ENCODE data around the gene CYTH1. TPM values are rescaled to one million over a fixed set of nuclear protein-coding genes. Genes with fewer than 3 reads are reported as not detected.

The CYTH1 gene
- total RNA-seq, 2 experiments from 2014 or later = 73.0 to 148 TPM

GRCh38 chr17:78641666-78642065, 140.4 kb downstream of the CYTH1 start:
- H3K27ac ChIP-seq (ENCODE audit: low read depth, low read length, poor library complexity, severe bottlenecking) = no peak overlapping the region
- no TSS peak for BruUV-seq (replicated peaks)
- peaks cover 19% of the 10 kb centered on the region for H3K4me1 ChIP-seq (ENCODE audit: insufficient read depth, low read length, poor library complexity, severe bottlenecking)
- TF ChIP-seq CTCF (conservative IDR thresholded peaks at IDR 0.05; ENCODE audit: low read length) (no peak), EZH2phosphoT487 (IDR thresholded peaks at IDR 0.05; ENCODE audit: borderline replicate concordance, low read depth, low read length) (no peak)
- H3K79me2 ChIP-seq (ENCODE audit: insufficient read depth, low read depth, low read length) = no peaks in the 10 kb centered on the region
- no peaks in the 10 kb centered on the region for H3K36me3 ChIP-seq (ENCODE audit: insufficient read depth, low read length)
- no peak overlapping the region for H3K4me3 ChIP-seq (ENCODE audit: low read depth, low read length, poor library complexity, severe bottlenecking)
- no peak for DNase-seq (ENCODE audit: low spot score)
- no peaks in the 10 kb centered on the region for H4K20me1 ChIP-seq (ENCODE audit: insufficient read depth, low read length)
- H3K9me3 ChIP-seq (ENCODE audit: low read length) = no peaks in the 10 kb centered on the region
- H3K4me2 ChIP-seq (ENCODE audit: low read length) = no peak overlapping the region
- intact Hi-C loops (cut with micrococcal nuclease; ENCODE audit: unreplicated experiment) = no loop called here
- no peak overlapping the region for H2AFZ ChIP-seq (ENCODE audit: low read length)
- no peaks in the 10 kb centered on the region for H3K9me2 ChIP-seq (ENCODE audit: insufficient read depth, low read length)
- ChIA-PET POLR2A (no interaction called here), CTCF (ENCODE audit: unreplicated experiment) (interaction anchor here (0.6 kb wide), 1 partner anchor 1505 kb away, joined by 9 read pairs; no protein-coding TSS in a partner anchor)

- Histone ChIP-seq H3K9me3 (ENCODE audit: low read length) (no peaks in the 10 kb centered on the region), H3K4me3 (ENCODE audit: low read depth, low read length, poor library complexity, severe bottlenecking) (no peak overlapping the region), H2AFZ (ENCODE audit: low read length) (no peak overlapping the region), H3K4me2 (ENCODE audit: low read length) (no peak overlapping the region), H3K27ac (ENCODE audit: low read depth, low read length, poor library complexity, severe bottlenecking) (no peak overlapping the region), H3K9me2 (ENCODE audit: insufficient read depth, low read length) (no peaks in the 10 kb centered on the region), H3K36me3 (ENCODE audit: insufficient read depth, low read length) (no peaks in the 10 kb centered on the region), H3K79me2 (ENCODE audit: insufficient read depth, low read depth, low read length) (no peaks in the 10 kb centered on the region), H4K20me1 (ENCODE audit: insufficient read depth, low read length) (no peaks in the 10 kb centered on the region), H3K4me1 (ENCODE audit: insufficient read depth, low read length, poor library complexity, severe bottlenecking) (peaks cover 17% of the 10 kb centered on the region)
- TF ChIP-seq EZH2phosphoT487 (IDR thresholded peaks at IDR 0.05; ENCODE audit: borderline replicate concordance, low read depth, low read length) (no peak), CTCF (conservative IDR thresholded peaks at IDR 0.05; ENCODE audit: low read length) (no peak)
- ChIA-PET POLR2A (interaction anchor here (0.7 kb wide), 1 partner anchor 50 kb away, joined by 3 read pairs; no protein-coding TSS in a partner anchor), CTCF (ENCODE audit: unreplicated experiment) (no interaction called here)
- no TSS peak for BruUV-seq (replicated peaks)
- intact Hi-C loops (cut with micrococcal nuclease; ENCODE audit: unreplicated experiment) = no loop called here
- no peak for DNase-seq (ENCODE audit: low spot score)
Measured at GRCh38 chr17:78641243-78641642, 140.8 kb downstream of the CYTH1 start.

GRCh38 chr17:78640700-78641099, 141.4 kb downstream of the CYTH1 start:
- TF ChIP-seq EZH2phosphoT487 (IDR thresholded peaks at IDR 0.05; ENCODE audit: borderline replicate concordance, low read depth, low read length) (no peak), CTCF (conservative IDR thresholded peaks at IDR 0.05; ENCODE audit: low read length) (no peak)
- H3K4me1 ChIP-seq (ENCODE audit: insufficient read depth, low read length, poor library complexity, severe bottlenecking) = peaks cover 13% of the 10 kb centered on the region
- DNase-seq (ENCODE audit: low spot score) = no peak
- ChIA-PET CTCF (ENCODE audit: unreplicated experiment) (interaction anchor here (0.6 kb wide), 1 partner anchor 58 kb away, joined by 3 read pairs; no protein-coding TSS in a partner anchor), POLR2A (interaction anchor here (0.7 to 1.0 kb wide), 2 partner anchors 10 to 49 kb away, joined by 3 to 4 read pairs; no protein-coding TSS in a partner anchor)
- H3K36me3 ChIP-seq (ENCODE audit: insufficient read depth, low read length) = no peaks in the 10 kb centered on the region
- no peaks in the 10 kb centered on the region for H3K9me3 ChIP-seq (ENCODE audit: low read length)
- no peaks in the 10 kb centered on the region for H4K20me1 ChIP-seq (ENCODE audit: insufficient read depth, low read length)
- BruUV-seq (replicated peaks) = no TSS peak
- H3K27ac ChIP-seq (ENCODE audit: low read depth, low read length, poor library complexity, severe bottlenecking) = no peak overlapping the region
- H3K9me2 ChIP-seq (ENCODE audit: insufficient read depth, low read length) = no peaks in the 10 kb centered on the region
- no peak overlapping the region for H2AFZ ChIP-seq (ENCODE audit: low read length)
- no peaks in the 10 kb centered on the region for H3K79me2 ChIP-seq (ENCODE audit: insufficient read depth, low read depth, low read length)
- intact Hi-C loops (cut with micrococcal nuclease; ENCODE audit: unreplicated experiment) = no loop called here
- no peak overlapping the region for H3K4me2 ChIP-seq (ENCODE audit: low read length)
- H3K4me3 ChIP-seq (ENCODE audit: low read depth, low read length, poor library complexity, severe bottlenecking) = no peak overlapping the region

Measured in OCI-LY7 (cell line).